Breast epithelium (tissue), 4 donors: ENCODE results near the gene ST8SIA5. TPM values are rescaled to one million over a fixed set of nuclear protein-coding genes. Genes with fewer than 3 reads are reported as not detected.

Experiments
- DNase-seq, 2 donors: peaks; one replicate each; pipeline ENCODE4 v3.0.0-alpha.2; 2019; ENCODE audit warnings: low spot score in 2 of 2
- H3K27ac ChIP-seq, 2 donors: fragments of 200-600 bp; sonication (generic) in 1 of 2; one replicate each; pipeline ENCODE4 v1.5.1; 2016 to 2019; ENCODE audit warnings: mild to moderate bottlenecking in 1 of 2
- H3K27me3 ChIP-seq, 2 donors: fragments of 200-600 bp; sonication (generic) in 1 of 2; one replicate each; pipeline versions ENCODE4 v1.5.1 to v1.6.0; 2017 to 2019; ENCODE audit warnings: control low read depth in 1 of 2, mild to moderate bottlenecking in 1 of 2
- H3K36me3 ChIP-seq: fragments of 200-600 bp; one replicate; pipeline ENCODE4 v1.5.1; 2019
- H3K4me1 ChIP-seq, 2 donors: fragments of 200-600 bp; sonication (generic); one replicate each; pipeline ENCODE4 v1.5.1; 2016 to 2019; ENCODE audit warnings: control low read depth in 1 of 2
- H3K4me3 ChIP-seq, 3 donors: fragments of 200-600 bp; sonication (generic); 1 replicate in 2 of 3; 2 replicates in 1 of 3; pipeline ENCODE4 v1.5.1; 2016 to 2019; ENCODE audit warnings: mild to moderate bottlenecking in 3 of 3, moderate library complexity in 2 of 3
- H3K9me3 ChIP-seq, 2 donors: fragments of 200-600 bp; sonication (generic) in 1 of 2; one replicate each; pipeline ENCODE4 v1.5.1; 2016 to 2019; ENCODE audit warnings: control low read depth in 1 of 2
- POLR2A ChIP-seq: fragments of 450-650 bp; IDR thresholded peaks from one replicate; pipeline ENCODE4 v1.6.1; 2016; ENCODE audit warnings: antibody characterized with exemption, mild to moderate bottlenecking, moderate library complexity
- POLR2AphosphoS5 ChIP-seq, 3 donors: sonication (generic); formaldehyde crosslinking; IDR thresholded peaks; one replicate each; pipeline ENCODE4 v1.6.1; 2017; ENCODE audit warnings: antibody characterized with exemption in 3 of 3
- intact Hi-C: fragments of 100-400 bp; cut with DNase I; formaldehyde crosslinking; loops from one replicate; pipeline ENCODE4 v1.15.1; 2023; ENCODE audit warnings: low total_unique reads
- total RNA-seq, 3 donors: library from RNA; depleted of rRNA; stranded (reverse); fragments of >200 nt; gene quantifications; one replicate each; pipeline ENCODE4 v1.1.0, GENCODE V29; 2016
- TF ChIP-seq, protein P1 (sequence below), 3 donors: fragments of 450-650 bp; IDR thresholded peaks; one replicate each; pipeline ENCODE4 v1.5.1; 2016 to 2017; ENCODE audit warnings: antibody characterized with exemption in 3 of 3, mild to moderate bottlenecking in 3 of 3, moderate library complexity in 3 of 3

Gene ST8SIA5
- total RNA-seq, 3 donors from 2014 or later: 0.29 to 0.33 TPM; not detected in 1

DNA sequence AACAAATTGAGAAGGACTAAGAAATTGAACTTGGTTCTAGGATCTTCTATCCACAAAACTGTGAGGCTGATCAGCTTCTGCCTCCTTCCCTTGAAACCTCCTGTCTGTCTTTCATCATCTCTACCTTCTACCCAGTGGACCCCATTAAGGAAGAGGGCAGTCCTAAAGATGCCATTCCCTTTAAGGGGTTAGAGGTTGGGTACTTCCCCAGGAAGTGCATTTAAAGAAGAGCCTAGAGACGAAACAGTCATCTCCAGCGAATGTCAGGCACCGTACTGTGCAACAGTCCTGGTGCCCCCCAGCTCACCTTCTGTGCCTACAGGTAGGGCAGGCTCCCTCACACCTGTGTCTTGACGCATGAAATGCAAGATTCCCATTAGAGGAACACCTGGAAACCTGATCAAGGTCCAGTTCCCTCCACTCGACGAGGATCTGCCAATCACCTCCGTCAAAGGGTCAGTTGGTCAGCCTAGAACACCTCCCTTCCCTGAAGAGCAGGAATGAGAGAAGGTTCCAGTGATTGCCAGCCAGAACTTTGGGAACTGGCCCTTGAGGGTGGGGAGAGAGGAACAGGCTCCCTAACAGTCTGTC is 120.7 kb downstream of the ST8SIA5 start:
- Histone ChIP-seq H3K27me3 (no peaks in the 10 kb centered on the region), H3K9me3 (no peaks in the 10 kb centered on the region), H3K4me1 (no peaks in the 10 kb centered on the region), H3K36me3 (no peaks in the 10 kb centered on the region), H3K27ac (no peak overlapping the region), H3K4me3 (no peak overlapping the region)
- DNase-seq: no peak
- TF ChIP-seq, protein P1, sequence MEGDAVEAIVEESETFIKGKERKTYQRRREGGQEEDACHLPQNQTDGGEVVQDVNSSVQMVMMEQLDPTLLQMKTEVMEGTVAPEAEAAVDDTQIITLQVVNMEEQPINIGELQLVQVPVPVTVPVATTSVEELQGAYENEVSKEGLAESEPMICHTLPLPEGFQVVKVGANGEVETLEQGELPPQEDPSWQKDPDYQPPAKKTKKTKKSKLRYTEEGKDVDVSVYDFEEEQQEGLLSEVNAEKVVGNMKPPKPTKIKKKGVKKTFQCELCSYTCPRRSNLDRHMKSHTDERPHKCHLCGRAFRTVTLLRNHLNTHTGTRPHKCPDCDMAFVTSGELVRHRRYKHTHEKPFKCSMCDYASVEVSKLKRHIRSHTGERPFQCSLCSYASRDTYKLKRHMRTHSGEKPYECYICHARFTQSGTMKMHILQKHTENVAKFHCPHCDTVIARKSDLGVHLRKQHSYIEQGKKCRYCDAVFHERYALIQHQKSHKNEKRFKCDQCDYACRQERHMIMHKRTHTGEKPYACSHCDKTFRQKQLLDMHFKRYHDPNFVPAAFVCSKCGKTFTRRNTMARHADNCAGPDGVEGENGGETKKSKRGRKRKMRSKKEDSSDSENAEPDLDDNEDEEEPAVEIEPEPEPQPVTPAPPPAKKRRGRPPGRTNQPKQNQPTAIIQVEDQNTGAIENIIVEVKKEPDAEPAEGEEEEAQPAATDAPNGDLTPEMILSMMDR (IDR thresholded peaks at IDR 0.05): no peak
- TF ChIP-seq POLR2AphosphoS5 (IDR thresholded peaks at IDR 0.05): no peak
- no peak for TF ChIP-seq POLR2A
- intact Hi-C loops: no loop called here

DNA sequence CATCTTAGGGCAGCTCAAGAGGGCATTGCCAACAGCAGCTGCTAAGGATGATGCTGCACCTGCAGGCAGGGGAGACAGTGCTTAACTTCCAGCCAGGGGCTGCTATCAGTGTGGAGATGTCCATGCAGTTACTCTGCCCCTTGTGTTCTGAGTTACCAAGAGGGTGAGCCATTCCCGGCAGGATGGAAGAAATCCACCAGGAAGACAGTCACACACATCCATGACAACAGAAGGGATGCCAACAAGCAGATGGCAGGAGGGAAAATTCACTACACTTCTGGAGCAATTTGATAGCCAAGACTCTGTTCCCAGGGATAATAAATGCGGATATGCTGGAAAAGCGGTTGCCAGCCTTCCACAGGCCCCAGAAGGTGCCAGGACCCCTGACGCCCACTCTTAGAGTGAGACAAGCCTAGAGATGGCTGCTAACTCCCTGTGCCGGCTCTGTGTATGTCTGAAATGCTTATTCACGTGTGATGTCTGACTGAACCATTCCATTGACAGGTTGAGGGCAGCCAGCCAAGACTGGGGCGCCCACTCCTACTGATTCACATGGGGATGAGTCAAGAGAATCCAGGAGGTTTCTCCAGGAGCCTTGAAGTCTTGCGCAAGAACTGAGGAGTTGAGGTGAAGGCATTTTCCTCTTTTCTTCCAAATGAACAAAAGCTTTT is 124.3 kb downstream of the ST8SIA5 start:
- intact Hi-C loops: no loop called here

DNA sequence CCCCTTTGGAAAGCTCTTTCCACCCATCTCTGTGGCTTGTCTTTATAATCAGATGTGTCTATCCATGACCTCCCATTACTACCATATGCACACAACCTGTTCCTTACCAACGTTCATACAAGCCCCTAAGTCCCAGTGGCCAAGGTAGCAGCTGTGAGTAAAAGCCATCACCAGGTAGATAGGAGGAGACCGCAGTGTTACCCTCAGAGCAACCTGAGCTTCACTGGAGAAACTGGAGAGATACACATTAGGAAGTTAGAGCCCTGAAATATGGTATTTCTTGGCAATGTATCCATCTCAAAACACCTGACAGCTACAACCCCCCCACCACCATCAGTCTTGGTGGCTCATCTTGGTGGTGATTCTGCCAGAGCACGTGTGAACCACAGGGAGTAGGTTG is 125.9 kb downstream of the ST8SIA5 start:
- H3K4me1 ChIP-seq: no peaks in the 10 kb centered on the region
- no peaks in the 10 kb centered on the region for H3K27me3 ChIP-seq
- TF ChIP-seq POLR2AphosphoS5 (IDR thresholded peaks at IDR 0.05): no peak
- TF ChIP-seq, protein P1 (IDR thresholded peaks at IDR 0.05): no peak
- no peak for TF ChIP-seq POLR2A
- intact Hi-C loops: no loop called here
- H3K4me3 ChIP-seq: no peak overlapping the region
- DNase-seq: no peak
- H3K27ac ChIP-seq: no peak overlapping the region
- H3K36me3 ChIP-seq: no peaks in the 10 kb centered on the region
- no peaks in the 10 kb centered on the region for H3K9me3 ChIP-seq

More for the DNA sequence above, 124.3 kb downstream of the ST8SIA5 start:
- Histone ChIP-seq H3K36me3 (no peaks in the 10 kb centered on the region), H3K4me3 (no peak overlapping the region), H3K4me1 (no peaks in the 10 kb centered on the region), H3K27ac (no peak overlapping the region), H3K9me3 (no peaks in the 10 kb centered on the region), H3K27me3 (no peaks in the 10 kb centered on the region)
- TF ChIP-seq POLR2AphosphoS5 (IDR thresholded peaks at IDR 0.05) (no peak), POLR2A (no peak)
- TF ChIP-seq, protein P1 (IDR thresholded peaks at IDR 0.05): no peak
- DNase-seq: no peak

DNA sequence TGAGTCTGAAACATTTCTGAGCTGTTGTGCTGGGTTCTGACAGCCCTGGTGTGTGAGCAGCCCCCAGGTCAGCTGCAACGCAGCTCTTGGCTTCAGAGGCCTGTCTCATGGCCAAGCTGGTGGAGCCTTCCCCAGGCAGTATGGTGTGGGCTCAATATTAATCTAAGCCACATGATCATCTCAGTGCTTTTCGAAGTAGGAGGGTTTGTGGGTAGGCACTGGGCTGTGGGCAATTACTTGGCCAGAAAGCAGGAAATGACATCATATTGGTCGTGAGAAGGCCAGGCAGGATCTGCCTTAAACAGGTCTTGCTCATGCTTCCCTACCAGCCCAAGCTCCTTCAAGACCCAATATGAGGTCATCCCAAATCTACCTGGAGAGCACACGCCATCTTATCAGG is 126.7 kb downstream of the ST8SIA5 start:
- Histone ChIP-seq H3K27me3 (no peaks in the 10 kb centered on the region), H3K4me1 (no peaks in the 10 kb centered on the region), H3K36me3 (no peaks in the 10 kb centered on the region), H3K4me3 (no peak overlapping the region), H3K27ac (no peak overlapping the region), H3K9me3 (no peaks in the 10 kb centered on the region)
- TF ChIP-seq POLR2A (no peak), POLR2AphosphoS5 (IDR thresholded peaks at IDR 0.05) (no peak)
- intact Hi-C loops: no loop called here
- no peak for DNase-seq

DNA sequence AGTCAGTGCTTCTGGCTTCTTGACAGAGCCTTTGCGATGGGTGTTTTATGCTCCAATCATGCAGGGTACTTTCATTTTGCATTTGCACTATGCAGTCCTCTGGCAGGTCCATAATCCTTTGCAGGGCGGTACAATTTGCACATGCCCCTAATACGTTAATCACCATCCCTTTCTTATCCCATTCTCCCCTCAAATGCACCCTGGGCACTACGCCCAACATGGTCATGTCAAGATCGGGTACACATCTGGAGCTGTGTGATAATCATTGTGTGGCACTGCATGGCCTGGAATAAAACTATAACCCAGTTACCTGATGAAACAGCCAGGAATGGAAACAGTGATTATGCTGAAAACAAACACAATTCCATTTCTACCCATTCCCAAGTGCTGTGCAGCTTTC is 127.5 kb downstream of the ST8SIA5 start:
- no peaks in the 10 kb centered on the region for H3K9me3 ChIP-seq
- no peaks in the 10 kb centered on the region for H3K36me3 ChIP-seq
- TF ChIP-seq POLR2A: no peak
- TF ChIP-seq POLR2AphosphoS5 (IDR thresholded peaks at IDR 0.05): no peak
- TF ChIP-seq, protein P1 (IDR thresholded peaks at IDR 0.05): no peak
- no peaks in the 10 kb centered on the region for H3K4me1 ChIP-seq
- no peak overlapping the region for H3K4me3 ChIP-seq
- no peak for DNase-seq
- H3K27ac ChIP-seq: no peak overlapping the region
- no peaks in the 10 kb centered on the region for H3K27me3 ChIP-seq
- intact Hi-C loops: no loop called here
